ENCODE measurements around the gene SCUBE1.

Gene SCUBE1

DNA sequence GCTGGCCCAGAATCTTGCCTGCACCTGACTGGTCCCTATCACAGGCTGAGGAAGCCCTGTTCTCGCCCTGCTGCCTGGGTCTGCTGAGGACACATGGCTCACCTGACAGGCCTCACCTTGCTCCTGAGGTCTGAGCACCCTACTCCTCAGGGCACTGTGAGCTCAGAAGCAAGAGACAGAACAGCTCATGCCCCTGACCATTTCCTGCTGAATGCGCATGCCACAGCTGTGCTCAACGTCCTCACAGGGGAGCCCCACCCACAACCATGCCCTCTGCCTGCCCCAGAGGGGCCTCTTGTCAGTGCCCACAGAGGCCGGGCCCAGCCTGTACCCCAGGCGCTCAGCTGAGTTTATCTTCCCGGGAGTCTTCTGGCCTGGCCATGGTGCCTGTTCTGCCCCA, 194.6 kb downstream of the SCUBE1 start:
- no peak overlapping the region for H3K4me3 ChIP-seq (replicated peaks; ENCODE audit: low read depth, low read length)
- TF ChIP-seq, protein P1, sequence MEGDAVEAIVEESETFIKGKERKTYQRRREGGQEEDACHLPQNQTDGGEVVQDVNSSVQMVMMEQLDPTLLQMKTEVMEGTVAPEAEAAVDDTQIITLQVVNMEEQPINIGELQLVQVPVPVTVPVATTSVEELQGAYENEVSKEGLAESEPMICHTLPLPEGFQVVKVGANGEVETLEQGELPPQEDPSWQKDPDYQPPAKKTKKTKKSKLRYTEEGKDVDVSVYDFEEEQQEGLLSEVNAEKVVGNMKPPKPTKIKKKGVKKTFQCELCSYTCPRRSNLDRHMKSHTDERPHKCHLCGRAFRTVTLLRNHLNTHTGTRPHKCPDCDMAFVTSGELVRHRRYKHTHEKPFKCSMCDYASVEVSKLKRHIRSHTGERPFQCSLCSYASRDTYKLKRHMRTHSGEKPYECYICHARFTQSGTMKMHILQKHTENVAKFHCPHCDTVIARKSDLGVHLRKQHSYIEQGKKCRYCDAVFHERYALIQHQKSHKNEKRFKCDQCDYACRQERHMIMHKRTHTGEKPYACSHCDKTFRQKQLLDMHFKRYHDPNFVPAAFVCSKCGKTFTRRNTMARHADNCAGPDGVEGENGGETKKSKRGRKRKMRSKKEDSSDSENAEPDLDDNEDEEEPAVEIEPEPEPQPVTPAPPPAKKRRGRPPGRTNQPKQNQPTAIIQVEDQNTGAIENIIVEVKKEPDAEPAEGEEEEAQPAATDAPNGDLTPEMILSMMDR (IDR thresholded peaks at IDR 0.05; ENCODE audit: low read length, missing control alignments): no peak
- DNase-seq (ENCODE audit: low read depth): no peak

DNA sequence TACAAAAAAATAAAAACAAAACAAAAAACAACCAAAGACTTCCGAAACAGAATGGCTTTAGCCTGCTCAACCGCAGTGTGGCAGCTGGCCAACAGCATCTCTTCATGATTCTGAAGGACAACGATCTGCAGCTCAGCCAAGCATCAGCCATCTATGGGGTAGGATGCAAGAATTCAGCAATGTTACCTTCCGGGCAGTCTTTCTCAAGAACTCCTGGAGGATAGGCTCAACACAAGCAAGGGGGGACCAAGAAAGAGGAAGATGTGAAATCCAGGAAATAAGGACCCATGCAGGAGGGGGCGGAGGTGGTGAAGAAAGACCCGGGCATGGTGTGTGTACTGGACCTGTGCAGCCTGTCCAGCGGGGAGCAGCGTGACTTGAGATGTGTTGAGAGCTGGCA, 195.4 kb downstream of the SCUBE1 start:
- TF ChIP-seq, protein P1 (IDR thresholded peaks at IDR 0.05; ENCODE audit: low read length, missing control alignments): no peak
- DNase-seq (ENCODE audit: low read depth): no peak
- no peak overlapping the region for H3K4me3 ChIP-seq (replicated peaks; ENCODE audit: low read depth, low read length)

Data from fibroblast of pulmonary artery (primary cell).